Middle frontal gyrus (tissue), 1 donor: ENCODE results near the gene DHCR24.
A peak's percentile ranks its signal among the peaks of the same experiment; 100 is the strongest.
"Not testable (repeated sequence)": the region's sequence is repeated elsewhere in the genome, so short reads cannot be mapped to it uniquely, and the experiment has no call there.

ENCODE experiments used
- DNase-seq: peaks from one replicate; pipeline ENCODE4 v3.0.0-alpha.2; 2015; ENCODE audit warnings: low spot score; ENCODE audit errors: extremely low spot score

Gene DHCR24, protein sequence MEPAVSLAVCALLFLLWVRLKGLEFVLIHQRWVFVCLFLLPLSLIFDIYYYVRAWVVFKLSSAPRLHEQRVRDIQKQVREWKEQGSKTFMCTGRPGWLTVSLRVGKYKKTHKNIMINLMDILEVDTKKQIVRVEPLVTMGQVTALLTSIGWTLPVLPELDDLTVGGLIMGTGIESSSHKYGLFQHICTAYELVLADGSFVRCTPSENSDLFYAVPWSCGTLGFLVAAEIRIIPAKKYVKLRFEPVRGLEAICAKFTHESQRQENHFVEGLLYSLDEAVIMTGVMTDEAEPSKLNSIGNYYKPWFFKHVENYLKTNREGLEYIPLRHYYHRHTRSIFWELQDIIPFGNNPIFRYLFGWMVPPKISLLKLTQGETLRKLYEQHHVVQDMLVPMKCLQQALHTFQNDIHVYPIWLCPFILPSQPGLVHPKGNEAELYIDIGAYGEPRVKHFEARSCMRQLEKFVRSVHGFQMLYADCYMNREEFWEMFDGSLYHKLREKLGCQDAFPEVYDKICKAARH

DNA sequence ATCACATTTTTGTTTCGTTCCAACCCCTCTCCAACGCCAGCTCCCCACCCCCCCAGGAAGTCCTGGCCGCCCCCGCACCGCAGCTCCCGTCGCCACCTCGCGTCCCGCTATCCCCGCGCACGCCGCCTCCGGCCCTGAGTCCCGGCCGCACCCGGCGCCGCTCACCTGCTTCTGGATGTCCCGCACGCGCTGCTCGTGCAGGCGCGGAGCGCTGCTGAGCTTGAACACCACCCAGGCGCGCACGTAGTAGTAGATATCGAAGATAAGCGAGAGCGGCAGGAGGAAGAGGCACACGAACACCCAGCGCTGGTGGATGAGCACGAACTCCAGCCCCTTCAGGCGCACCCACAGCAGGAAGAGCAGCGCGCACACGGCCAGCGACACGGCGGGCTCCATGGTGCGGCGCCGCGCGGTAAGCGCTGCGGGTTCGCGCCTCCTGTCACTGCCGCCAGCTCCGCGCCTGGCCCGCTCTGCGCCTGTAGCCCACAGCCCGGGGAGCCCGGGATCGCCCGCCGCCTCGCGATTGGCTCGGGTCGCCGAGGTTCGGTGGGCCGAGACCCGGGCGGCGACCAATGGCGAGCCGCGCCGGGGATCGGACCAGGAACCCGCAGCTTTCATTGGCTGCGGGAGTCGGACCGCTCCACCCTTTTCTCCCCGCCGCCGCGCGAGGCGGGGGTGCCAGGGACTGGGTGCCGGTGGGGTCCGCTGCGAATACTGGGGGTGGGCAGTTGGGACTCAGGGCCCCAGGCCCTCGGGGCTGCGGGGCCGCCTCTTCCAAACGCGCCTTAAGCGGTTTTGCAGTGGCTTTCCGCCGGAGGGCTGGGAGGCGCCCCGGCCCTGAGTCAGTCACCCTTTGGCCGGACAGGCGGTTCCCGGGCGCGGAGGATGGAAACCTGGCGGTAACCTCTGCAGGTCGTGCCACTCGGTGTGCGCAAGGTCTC lies at the start of gene DHCR24:
TSS of gene DHCR24 (minus strand) at position 472 of the 941 bp plus-strand sequence. CDS start at position 396, 76 bp downstream.
- DNase-seq = peak; percentile 92

GRCh38 chr1:54936791-54937190 lies 49.8 kb upstream of the DHCR24 start:
- no peak for DNase-seq

GRCh38 chr1:54934869-54935268 lies 47.9 kb upstream of the DHCR24 start:
- no peak for DNase-seq

- not testable (repeated sequence) for DNase-seq
Observed at GRCh38 chr1:54934081-54934480, 47.1 kb upstream of the DHCR24 start.

- no peak for DNase-seq
Observed at GRCh38 chr1:54931275-54931840, 44.4 kb upstream of the DHCR24 start.

DNA sequence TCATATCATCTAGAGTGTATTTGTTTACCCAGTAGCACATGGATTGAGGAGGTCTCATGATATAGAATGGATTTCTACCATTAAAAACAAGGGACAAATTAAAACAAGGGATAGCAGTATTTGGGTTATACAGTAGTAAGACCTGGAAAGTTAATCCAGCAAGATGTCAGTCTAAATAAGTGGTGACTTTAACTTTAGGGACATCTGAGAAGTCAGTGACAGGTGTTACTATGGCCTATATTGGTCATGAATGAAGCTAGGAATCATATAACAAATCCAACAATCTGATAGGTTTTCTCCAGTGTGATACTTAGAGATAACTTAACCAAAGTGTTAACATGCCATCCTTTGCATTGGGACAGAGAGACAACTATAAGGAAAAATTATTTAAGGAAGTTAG lies 42.7 kb upstream of the DHCR24 start:
- DNase-seq = no peak

DNA sequence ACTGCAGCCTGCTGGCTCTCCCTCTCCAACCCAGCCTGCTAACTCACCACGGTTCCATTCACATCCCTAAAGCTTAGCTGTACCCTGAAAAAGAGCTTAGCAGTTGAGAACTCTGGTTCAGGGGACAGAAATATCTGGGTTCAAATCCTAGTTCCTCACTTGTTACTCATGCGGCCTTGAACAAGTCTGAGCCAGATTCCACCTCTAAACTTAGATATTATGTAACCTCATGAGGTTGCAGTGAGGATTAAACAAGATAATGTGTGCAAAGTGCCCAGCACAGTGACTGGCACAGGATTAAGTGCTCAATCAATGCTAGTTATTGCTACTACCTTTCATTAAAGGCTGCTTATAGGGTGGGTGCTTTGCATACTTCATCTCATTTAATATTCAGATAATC lies 41.3 kb upstream of the DHCR24 start:
- DNase-seq = no peak

- no peak for DNase-seq
Observed at GRCh38 chr1:54927472-54928240, 40.7 kb upstream of the DHCR24 start.

- DNase-seq = no peak
Observed at GRCh38 chr1:54926970-54927369, 40.0 kb upstream of the DHCR24 start.

GRCh38 chr1:54922921-54923421 lies 36.0 kb upstream of the DHCR24 start:
- no peak for DNase-seq

DNA sequence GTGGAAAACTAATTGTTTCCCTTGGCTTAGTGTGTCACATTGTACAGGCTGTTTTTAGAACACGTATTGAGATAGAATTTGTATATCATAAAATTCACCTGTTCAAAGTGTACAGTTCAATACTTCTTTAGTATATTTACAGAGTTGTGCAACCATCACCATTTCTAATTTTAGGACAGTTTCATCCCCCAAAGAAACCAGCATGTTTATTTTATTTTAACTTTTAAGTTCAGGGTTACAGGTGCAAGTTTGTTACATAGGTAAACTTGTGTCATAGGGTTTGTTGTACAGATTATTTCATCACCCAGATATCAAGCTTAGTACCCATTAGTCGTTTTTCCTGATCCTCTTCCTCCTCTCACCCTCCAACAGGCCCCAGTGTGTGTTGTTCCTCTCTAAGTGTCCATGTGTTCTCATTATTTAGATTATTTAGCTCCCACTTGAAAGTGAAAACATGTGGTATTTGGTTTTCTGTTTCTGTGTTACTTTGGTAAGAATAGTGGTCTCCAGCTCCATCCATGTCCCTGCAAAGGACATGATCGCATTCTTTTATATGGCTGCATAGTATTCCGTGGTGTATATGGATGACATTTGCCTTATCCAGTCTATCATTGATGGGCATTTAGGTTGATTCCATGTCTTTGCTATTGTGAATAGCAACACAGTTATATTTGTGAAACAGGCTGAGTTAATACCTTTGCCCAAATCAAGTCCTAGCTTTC lies 35.2 kb upstream of the DHCR24 start:
- no peak for DNase-seq

GRCh38 chr1:54919367-54920359 lies 32.7 kb upstream of the DHCR24 start:
- no peak for DNase-seq

- DNase-seq = not testable (repeated sequence)
Observed at GRCh38 chr1:54911076-54911475, 24.1 kb upstream of the DHCR24 start.

- no peak for DNase-seq
Observed at GRCh38 chr1:54906586-54906985, 19.6 kb upstream of the DHCR24 start.

GRCh38 chr1:54904476-54905048 lies 17.6 kb upstream of the DHCR24 start:
- no peak for DNase-seq

DNA sequence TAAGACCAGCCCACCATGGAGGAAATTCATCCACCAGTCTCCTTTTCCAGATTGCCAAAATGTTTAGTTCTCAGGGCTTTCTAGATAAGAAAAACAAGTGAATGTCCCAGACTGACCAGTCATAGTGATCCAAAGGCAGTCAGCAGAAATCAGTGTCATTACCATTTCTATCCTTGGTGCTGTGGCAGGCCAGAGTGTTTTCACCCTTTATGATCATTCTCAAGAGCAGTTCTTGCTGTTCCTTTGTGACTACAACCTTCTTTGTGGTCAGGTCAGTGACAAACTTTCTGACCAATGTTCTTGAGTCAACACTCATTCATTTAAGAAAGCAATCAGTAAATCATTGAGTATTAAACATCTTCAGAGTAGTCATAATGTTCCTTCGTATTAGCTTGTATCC lies 7.3 kb upstream of the DHCR24 start:
- DNase-seq = no peak

- DNase-seq = no peak
Observed at GRCh38 chr1:54892586-54892985, 5.6 kb upstream of the DHCR24 start.

DNA sequence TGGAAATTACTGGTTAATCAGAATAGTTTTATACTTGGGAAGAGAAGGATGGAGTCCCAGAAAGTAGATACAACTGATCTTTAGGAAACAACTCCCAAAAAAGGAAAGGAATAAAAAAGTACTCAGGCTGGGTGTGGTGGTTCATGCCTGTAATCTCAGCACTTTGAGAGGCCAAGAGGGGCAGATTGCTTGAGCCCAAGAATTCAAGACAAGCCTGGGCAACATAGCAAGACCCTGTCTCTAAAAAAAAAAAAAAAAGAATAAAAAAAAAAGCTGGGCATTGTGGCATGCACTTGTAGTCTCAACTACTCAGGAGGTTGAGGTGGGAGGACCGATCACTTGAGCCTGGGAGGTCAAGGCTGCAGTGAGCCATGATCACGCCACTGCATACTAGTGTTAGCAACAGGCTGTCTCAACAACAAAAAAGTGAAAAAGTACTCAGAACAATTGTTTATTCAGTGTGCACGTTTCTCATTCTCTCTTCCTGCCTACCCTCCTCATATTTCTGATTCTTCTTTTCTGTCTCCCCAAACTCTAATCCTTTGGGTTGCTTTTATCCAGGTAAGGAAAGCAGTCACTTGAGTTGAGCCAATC lies 2.2 kb upstream of the DHCR24 start:
- no peak for DNase-seq
